Loucy (cell line): ENCODE measurements around the gene POC1B.

Source experiments
- CTCF ChIP-seq: fragments of 200-600 bp; sonication (generic); conservative IDR thresholded peaks from 2 replicates; pipeline ENCODE4 v1.5.1; 2014; ENCODE audit warnings: mild to moderate bottlenecking, antibody characterized with exemption, low read length
- EZH2phosphoT487 ChIP-seq: fragments of 200-600 bp; IDR thresholded peaks from 2 replicates; pipeline ENCODE4 v1.6.1; 2018; ENCODE audit warnings: antibody characterized with exemption, mild to moderate bottlenecking, moderate library complexity, borderline replicate concordance

GRCh38 chr12:89429528-89429927 is 96.3 kb downstream of the POC1B start:
- no peak for TF ChIP-seq CTCF
- no peak for TF ChIP-seq EZH2phosphoT487
